ENCODE data around the gene TUBG1.

The TUBG1 gene

DNA sequence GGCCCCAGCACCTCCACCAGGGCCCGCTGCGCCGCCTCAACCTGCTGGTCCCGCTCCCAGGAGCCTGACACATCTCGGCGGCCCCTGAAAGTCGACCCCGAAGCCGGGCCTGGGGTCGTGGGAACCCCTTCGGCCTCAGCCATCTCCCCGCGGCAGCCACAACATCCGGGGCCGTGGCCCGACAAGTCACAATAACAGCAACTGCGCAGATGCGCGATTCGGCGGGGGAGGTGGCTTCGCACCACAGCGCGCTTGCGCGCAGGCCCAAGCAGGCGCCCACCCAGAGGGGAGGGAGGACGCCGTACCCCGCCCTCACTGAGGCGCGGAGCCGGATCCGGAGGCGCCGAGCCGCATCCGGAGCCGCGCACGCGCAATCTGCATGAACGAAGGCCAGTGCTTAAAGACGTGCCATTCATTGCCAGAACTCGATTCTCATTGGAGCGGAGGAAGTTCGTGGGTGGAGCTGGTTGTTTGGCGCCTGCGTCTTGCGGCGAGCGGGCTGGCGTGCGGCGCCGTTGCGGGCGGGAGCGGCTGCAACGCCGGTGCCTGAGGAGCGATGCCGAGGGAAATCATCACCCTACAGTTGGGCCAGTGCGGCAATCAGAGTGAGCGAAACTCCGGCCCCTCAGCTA lies at the start of gene TUBG1, which contains the start of gene RETREG3:
Gene TUBG1 (plus strand): TSS at position 502 of the 632 bp plus-strand sequence. CDS start 55 bp downstream, at position 557.
Gene RETREG3 (minus strand): TSS at position 193 of the 632 bp plus-strand sequence. CDS start 50 bp downstream, at position 143.
- peak; percentile 99 for DNase-seq

DNA sequence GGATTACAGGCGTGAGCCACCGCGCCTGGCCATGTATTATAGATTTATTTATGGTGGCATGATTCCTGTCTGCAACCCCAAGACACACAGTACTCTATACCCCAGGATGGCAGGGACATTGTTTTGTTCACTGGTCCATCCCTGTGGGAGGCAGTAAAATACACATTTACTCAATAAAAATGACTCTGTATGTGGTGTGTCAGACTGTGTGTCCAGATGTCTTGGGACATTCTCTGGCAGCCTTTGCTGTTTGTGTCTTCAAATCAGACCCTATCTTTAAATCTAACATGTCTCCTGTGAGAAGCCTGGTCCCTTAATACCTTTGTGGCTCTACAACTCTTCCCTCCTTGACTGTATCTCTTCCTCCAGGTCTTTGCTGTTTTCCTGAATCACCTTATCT lies 49.2 kb upstream of the TUBG1 start:
- no peak for DNase-seq

DNA sequence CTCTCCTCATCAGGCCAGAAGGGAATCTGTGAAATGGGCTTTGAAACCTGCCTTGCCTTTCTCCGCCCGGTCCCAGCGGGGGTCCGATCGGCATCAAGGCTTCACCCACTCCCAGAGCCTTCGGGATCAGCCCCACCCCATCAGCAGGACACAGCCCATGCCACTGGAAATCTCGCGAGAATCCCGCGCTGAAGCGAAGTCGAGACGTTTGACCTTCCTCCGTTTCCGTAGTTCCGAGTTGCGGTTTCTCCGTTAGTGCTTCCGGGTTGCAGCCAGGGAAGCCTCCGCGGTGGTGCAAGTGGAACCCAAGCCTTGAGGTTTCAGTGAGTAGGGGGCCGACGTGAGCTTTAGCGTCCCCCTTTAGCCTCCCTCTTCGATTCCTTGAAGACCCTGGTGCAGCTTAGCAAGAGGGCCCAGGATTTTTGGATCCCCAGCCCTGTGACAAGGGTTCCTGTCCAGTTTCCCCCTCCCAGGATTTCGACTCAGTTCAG lies 47.5 kb upstream of the TUBG1 start, which contains the start of gene COASY:
Gene COASY (plus strand): TSS at position 252 of the 491 bp plus-strand sequence. CDS start 475 bp downstream, outside the sequence.
- peak; percentile 95 for DNase-seq

DNA sequence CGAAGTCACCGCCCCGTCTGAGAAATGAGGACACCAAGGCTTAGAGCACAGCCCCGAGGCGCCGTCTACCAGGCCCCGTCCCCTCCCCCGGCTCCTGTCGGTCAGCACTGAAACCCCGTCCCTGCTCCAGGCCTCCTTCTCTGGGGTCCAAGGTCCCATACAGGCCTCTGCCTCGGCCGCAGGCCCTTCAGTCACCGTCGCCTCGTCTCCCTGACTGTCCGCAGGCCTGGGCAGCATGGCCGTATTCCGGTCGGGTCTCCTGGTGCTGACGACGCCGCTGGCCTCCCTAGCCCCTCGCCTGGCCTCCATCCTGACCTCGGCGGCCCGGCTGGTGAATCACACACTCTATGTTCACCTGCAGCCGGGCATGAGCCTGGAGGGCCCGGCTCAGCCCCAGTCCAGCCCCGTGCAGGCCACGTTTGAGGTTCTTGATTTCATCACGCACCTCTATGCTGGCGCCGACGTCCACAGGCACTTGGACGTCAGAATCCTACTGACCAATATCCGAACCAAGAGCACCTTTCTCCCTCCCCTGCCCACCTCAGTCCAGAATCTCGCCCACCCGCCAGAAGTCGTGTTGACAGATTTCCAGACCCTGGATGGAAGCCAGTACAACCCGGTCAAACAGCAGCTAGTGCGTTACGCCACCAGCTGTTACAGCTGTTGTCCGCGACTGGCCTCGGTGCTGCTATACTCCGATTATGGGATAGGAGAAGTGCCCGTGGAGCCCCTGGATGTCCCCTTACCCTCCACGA lies 46.9 kb upstream of the TUBG1 start:
- no peak for DNase-seq

DNA sequence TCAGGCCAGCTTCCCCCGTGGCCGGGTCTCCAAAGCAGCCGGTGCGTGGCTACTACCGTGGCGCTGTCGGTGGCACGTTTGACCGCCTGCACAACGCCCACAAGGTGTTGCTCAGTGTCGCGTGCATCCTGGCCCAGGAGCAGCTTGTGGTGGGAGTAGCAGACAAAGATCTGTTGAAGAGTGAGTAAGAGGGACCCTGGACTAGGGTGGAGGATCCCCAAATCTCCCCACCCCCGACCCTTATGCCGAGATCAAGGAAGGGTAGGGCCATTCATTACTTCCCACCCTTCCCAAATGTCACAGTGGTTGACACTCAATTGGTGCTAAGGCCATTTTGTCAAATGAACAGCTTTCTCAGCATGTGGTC lies 46.4 kb upstream of the TUBG1 start:
- DNase-seq: no peak

DNA sequence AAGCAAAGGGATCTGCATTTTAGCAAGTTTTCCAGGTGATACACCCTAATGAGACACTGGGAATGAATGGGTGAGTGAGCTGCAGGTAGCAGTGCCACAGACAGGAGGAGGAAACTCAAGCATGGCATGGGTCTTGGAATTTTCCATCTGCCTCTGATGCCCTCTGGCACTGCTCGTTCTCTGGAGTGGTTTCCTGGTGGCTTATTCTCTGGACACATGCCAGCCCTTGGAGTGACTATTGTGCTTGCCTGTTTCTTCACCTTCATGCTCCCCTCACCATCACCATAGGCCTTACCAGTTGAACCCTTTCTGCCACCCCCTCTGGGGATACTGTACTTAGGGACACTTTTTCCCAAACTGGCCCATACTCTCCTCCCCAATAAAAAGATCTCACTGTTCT lies 45.9 kb upstream of the TUBG1 start:
- DNase-seq: no peak

DNA sequence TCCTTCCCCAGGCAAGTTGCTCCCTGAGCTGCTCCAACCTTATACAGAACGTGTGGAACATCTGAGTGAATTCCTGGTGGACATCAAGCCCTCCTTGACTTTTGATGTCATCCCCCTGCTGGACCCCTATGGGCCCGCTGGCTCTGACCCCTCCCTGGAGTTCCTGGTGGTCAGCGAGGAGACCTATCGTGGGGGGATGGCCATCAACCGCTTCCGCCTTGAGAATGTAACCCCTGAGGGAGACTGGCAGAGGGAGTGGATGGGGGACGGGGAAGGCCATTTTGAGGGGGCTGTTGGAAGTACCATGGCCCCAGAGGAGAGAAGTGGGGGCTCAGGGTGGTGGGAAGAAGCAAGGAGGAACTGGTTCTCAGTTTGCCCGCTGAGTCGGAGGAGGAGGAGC lies 45.5 kb upstream of the TUBG1 start:
- DNase-seq: no peak

DNA sequence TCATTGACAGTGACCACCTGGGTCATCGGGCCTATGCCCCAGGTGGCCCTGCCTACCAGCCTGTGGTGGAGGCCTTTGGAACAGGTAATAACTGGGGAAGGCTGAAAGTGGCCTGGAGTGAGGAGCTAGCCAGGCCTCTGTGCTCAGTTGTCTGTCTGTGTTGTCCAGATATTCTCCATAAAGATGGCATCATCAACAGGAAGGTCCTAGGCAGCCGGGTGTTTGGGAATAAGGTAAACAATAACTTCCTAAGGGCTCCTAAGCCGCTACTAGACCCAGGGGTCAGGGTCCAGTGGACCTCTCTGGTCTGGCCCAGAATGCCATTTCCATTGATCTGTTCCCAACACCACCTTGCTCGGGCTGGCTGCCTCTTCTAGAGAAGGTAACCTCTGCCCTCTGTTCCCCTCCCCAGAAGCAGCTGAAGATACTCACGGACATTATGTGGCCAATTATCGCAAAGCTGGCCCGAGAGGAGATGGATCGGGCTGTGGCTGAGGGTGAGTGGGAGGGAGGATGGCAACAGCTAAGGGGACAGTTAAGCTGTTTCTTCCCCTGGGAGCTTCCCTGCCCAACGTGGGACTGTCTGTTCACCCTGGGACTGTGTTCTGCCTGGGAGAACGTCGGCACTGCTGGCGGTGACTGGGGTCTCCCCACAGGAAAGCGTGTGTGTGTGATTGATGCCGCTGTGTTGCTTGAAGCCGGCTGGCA lies 44.5 kb upstream of the TUBG1 start:
- DNase-seq: no peak

DNA sequence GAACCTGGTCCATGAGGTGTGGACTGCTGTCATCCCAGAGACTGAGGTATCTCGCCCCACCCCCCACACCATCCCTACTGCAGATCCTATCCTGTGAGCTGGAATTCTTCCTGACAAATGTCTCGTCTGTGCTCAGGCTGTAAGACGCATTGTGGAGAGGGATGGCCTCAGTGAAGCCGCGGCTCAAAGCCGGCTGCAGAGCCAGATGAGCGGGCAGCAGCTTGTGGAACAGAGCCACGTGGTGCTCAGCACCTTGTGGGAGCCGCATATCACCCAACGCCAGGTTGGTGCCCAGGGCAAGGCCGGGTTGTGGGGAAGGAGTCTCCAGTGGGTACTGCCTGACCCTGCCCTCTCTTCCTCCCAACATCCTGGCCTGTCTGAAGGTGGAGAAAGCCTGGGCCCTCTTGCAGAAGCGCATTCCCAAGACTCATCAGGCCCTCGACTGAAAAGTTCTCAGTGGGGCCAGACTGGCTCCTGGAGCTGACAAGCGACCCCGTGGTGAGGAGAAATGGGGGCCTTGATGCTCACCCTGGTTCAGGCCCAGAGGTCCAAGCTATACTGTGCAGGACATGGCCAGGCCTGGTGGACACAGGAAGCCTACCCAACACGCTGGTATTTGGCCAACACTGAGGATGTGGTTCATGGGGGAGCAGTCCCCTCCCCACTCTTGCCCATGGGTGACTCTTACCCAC lies 43.8 kb upstream of the TUBG1 start:
- DNase-seq: no peak

DNA sequence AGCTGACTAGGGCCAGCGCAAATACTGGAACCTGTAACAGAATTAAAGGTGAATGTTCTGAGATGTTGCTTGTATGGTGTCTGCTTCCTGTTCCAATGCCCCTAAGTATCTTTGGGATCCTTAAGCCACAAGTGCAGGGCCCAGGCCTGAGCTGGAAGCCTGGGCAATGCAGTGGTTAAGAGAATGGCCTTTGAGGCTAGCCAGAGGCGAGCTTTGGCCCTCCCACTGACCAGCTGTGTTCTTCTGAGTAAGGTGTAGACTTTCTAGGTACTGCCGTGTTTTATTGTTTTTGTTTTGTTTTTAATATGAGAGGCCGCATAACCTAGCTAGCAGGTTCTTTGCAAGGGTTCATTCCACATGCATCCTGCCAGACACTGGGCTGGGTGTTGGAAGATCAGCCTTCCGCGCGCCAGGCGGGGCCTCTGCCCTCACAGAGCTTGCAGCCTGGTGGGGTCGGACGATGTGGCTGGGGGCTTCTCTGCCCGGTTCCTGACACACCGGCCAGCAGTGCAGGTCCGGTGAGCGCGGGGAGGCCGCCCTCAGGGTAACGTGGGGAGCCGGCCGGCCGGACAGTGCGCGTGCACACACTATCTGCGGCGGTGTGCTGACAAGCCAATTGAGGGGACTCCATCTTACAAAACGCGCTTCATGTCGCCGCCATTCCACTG lies 43.1 kb upstream of the TUBG1 start:
- DNase-seq: no peak

DNA sequence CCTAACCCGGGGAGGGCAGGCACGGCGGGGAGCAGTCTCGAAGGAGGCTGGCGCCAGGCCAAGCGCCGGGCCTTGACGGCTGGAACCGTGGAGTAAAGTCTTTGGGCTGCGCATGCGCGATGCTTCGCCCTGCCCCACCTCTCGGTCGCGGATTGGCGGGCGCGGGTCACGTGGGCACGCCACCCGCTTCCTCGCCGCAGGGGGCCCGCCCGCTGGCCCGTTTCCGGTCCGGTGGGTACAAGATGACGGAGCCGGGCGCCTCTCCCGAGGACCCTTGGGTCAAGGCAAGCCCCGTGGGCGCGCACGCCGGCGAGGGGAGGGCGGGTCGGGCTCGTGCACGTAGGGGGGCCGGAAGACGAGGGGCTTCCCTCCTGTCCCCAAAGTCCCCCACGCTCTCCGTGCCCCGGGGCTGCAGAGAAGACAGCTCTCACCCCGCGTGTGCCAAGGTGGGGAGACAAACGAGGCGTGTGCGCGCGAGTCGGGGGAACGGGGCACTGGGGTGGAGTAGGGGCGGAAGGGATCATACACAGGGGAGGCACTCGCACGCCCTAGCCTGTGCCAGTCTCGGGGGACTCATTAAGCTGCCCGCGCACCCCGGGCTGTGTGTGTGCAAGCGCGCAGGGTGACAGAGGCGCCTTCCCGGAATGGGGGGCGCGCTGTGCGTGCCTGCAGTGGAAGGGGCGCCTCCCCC lies 42.5 kb upstream of the TUBG1 start, which contains the start of gene MLX:
Gene MLX (plus strand): TSS at position 218 of the 691 bp plus-strand sequence. CDS start 25 bp downstream, at position 243.
- peak; percentile 92 for DNase-seq

DNA sequence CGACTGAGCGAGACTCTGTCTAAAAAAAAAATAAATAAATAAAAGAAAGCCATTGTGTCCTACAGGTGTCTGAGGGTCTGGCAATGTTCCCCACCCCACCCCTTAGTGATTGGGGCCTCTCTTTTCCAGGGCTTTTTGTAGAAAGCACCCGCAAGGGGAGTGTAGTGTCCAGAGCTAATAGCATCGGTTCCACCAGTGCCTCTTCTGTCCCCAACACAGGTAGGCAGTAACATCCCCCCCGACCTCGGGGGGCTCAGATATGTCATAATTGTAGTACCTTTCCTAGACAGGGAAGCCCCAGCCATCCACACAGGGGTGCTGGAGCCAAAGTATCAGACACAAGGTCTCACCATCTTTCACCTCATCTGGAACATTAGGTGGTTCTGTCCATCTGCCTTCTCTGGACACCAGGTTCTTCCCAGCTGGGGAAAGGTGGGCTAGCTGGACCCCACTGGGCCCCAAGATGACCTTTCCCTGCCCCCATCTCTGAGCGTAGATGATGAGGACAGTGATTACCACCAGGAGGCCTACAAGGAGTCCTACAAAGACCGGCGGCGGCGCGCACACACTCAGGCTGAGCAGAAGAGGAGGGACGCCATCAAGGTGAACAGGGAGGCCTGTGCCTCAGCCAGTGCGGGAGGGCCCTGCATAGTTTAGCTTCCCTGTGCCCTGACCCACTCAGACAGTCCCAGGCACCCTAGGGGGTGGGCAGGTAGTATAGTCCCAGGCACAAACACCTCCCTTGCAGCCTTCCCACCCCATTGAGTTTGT lies 41.0 kb upstream of the TUBG1 start:
- no peak for DNase-seq

DNA sequence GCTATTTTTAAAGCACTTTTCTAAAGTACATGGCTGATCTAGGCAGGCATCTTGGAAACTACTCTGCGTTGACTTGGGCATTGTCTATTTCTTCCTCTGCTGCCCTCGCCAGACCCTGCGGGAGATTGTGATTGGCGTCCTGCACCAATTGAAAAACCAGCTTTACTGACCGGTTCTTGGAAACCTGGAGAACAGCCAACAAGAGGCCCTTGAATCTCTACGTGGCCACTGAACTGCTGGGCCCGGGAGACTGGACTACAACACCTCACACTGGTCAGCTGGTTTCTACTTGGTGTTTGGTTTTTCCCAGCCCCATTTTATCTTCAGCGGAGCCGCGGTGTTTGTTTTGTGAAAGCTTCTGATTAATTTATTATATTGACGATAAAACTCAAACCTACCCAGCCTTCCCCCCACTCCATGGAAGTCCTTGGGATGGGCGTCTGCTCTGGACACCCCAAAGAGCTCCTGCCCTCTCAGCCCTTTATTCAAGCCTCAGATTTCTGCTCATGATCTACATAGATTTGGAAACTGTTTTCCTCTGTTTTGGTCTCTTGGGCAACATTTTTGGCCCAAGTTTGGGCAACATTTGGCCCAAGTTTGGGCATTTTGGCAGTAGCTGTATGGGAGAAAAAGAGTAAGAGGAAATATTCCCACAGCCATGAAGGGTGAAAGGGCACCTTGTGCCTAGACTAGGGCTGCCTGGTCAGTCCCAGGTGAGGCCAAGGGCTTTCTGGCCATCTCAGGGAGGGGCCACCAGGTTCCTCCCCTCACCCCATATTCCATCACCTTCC lies 37.9 kb upstream of the TUBG1 start:
- DNase-seq: no peak

DNA sequence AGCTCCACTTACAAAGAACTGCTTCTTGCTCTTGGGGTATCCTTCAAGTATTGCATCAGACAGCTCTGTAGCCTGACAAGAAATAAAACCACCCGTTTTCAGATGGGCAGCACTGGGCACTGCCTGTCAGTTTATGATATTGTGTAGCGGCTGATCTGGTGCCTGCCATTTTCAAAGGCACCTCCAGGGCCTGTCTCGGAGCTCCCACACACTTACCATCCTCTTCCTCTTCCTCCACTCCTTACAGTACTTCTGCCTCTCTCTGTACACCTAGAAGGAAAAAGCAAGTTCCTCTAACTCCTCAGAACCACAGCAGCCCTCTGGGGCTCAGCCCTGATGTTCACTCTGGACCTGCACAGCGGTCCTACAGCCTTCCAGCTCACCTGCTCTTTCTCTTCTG lies 36.4 kb upstream of the TUBG1 start:
- DNase-seq: no peak

DNA sequence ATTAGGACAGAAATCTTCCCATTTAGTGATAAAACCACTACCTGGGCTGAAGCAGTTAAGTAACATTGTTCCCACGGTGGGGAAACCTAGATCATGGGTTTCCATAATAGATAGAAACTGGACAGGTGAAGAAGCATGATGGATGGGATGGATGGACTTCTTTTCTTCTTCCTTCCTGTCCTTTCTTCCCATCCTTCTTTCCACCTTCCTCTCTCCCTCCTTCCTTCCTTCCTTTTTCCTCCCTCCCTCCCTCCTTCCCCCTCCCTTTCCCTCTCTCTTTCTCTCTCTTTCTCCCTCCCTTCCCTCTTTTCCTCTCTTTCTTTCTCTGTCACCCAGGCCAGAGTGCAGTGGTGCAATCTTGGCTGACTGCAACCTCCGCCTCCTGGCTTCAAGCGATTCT lies 35.0 kb upstream of the TUBG1 start:
- DNase-seq: no peak

DNA sequence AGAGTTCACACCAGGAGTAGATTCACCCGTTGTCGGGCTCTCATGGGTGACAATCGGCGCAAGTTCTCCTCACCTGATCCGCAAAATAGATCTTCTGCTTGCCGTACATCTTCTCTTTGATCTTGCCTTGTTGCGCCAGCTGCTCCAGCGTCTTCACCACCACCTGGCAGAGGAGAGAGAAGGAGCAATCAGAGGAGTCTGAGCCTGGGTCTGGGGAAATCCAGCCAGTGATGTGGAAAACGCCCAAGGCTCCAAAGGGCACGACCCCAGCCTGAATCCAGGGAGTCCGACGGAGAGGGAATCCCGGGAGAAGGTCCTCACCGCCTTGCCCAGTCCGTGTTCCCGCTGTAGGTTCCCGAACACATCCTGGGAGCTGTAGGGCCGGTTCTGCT lies 32.3 kb upstream of the TUBG1 start:
- DNase-seq: no peak

DNA sequence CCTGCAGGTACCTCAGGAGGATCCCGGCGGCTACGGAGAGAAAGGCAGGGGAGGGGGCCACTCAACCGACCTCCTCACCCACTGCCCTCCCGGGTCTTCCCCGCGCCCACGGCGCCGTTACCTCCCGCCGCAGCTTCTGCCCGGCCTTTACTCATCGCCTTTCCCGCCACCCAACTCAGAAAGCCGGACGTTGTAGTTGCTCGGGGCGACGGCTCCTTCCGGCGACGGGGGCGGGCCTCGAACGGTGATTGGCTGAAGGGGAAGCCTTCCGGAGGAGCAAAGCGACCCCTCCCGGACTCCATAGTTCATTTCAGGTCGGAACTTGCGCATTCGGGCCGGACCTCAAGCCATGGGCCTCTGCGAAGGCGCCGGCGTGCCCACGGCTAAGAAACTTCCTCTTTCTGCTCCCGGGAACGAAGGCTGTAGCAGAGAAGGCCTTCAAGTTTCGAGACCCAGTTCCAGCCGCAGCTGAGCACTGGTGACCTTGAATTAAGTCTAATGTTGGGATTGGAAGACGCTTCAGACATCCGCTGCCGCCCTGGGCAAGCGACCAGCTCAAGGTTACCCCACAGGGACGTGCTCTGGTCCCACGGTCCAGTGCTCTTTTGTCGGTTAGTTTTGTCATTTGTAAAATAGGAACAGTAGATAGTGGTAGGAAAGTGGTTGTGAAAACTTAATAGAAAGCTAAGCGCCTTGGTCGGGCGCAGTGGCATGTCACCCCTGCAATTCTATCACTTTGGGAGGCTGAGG lies 31.8 kb upstream of the TUBG1 start, which contains the start of gene PSMC3IP:
Gene PSMC3IP (minus strand): TSS at position 198 of the 750 bp plus-strand sequence. CDS start 43 bp downstream, at position 155.
- DNase-seq: peak; percentile 92

DNA sequence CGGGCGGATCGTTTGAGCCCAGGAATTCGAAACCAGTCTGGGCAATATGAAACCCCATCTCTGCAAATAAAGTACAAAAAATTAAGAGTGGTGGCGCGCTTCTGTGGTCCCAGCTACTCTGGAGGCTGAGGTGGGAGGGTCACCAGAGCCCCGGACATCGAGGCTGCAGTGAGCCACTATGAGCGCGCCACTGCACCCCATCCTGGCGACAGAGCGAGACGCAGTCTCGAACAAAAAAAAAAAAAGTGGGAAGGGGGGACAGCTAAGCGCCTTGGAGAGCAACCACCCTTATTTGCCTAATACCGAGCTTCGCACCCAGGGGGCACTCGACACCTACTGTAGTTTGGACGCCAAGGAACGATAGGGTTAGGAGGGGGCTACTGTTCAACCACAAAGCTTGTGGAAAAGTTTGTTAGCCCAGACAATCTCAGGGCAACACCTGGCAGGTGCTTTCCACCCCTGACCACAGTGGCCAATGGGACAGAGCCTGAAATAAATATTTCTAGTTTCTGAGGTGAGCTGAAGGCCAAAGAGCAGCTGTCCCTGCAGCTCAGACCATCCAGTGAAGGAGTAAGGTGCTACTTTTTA lies 31.1 kb upstream of the TUBG1 start:
- peak; percentile 75 for DNase-seq

Data from CD4-positive, alpha-beta T cell treated with Interleukin-21 for 1 hour (primary cell).